PC-9 (cell line): Measurements from ENCODE around the gene EDA2R. TPM values are rescaled to one million over a fixed set of nuclear protein-coding genes. Genes with fewer than 3 reads are reported as not detected.

Experiments
- BruUV-seq: library from RNA; stranded (reverse); fragments of 400-500 nt; replicated peaks from 2 replicates; lab custom pipeline; 2021; lab: Mats Ljungman, UMichigan
- CTCF ChIA-PET: fragments of 300-600 bp; sonication (Branson Sonifier 250); formaldehyde crosslinking; loops from one replicate; lab custom pipeline; 2022; ENCODE audit warnings: antibody characterized with exemption; lab: Charles Lee
- POLR2A ChIA-PET: fragments of 300-600 bp; sonication (Branson Sonifier 250); formaldehyde crosslinking; loops from one replicate; lab custom pipeline; 2022; ENCODE audit warnings: antibody characterized with exemption; ENCODE audit not compliant: unreplicated experiment; lab: Charles Lee
- DNase-seq, 2 experiments: peaks; one replicate each; pipeline versions ENCODE4 v3.0.0 to v3.0.0-alpha.2; 2015 to 2022; ENCODE audit warnings: mixed read lengths in 1 of 2
- H2AFZ ChIP-seq: fragments of 200-600 bp; sonication (generic); 2 replicates; pipeline ENCODE4 v1.8.1; 2017; ENCODE audit warnings: antibody characterized with exemption
- H3F3A ChIP-seq: fragments of 200-600 bp; sonication (generic); 2 replicates; pipeline ENCODE4 v1.8.1; 2017; ENCODE audit warnings: antibody characterized with exemption, mild to moderate bottlenecking, low read depth; ENCODE audit not compliant: insufficient read depth
- H3K27ac ChIP-seq: fragments of 200-600 bp; sonication (generic); 2 replicates; pipeline ENCODE4 v1.6.1; 2016; ENCODE audit warnings: mixed run types
- H3K27me3 ChIP-seq: fragments of 200-600 bp; sonication (generic); 2 replicates; pipeline ENCODE4 v1.6.1; 2016; ENCODE audit warnings: low read depth, mixed run types; ENCODE audit not compliant: insufficient read depth
- H3K36me3 ChIP-seq: fragments of 200-600 bp; sonication (generic); 2 replicates; pipeline ENCODE4 v1.6.1; 2016; ENCODE audit warnings: low read depth, mixed run types
- H3K4me1 ChIP-seq: fragments of 200-600 bp; sonication (generic); replicated peaks from 2 replicates; pipeline ENCODE4 v1.6.1; 2016; ENCODE audit warnings: mixed run types; ENCODE audit not compliant: insufficient read depth
- H3K4me2 ChIP-seq: fragments of 200-600 bp; sonication (generic); 2 replicates; pipeline ENCODE4 v1.6.1; 2017; ENCODE audit warnings: mixed run types
- H3K4me3 ChIP-seq: fragments of 200-600 bp; sonication (generic); 2 replicates; pipeline ENCODE4 v1.6.1; 2016; ENCODE audit warnings: mixed run types
- H3K79me2 ChIP-seq: fragments of 200-600 bp; sonication (generic); 2 replicates; pipeline ENCODE4 v1.6.1; 2017; ENCODE audit warnings: low read depth, mixed run types
- H3K9me2 ChIP-seq: fragments of 200-600 bp; sonication (generic); 2 replicates; pipeline ENCODE4 v1.8.1; 2017; ENCODE audit warnings: mild to moderate bottlenecking; ENCODE audit not compliant: insufficient read depth
- H3K9me3 ChIP-seq: fragments of 200-600 bp; sonication (generic); 2 replicates; pipeline ENCODE4 v1.8.1; 2016; ENCODE audit warnings: low read depth; ENCODE audit not compliant: insufficient read depth
- H4K20me1 ChIP-seq: fragments of 200-600 bp; sonication (generic); 2 replicates; pipeline ENCODE4 v1.8.1; 2017; ENCODE audit not compliant: insufficient read depth
- CTCF ChIP-seq: fragments of 200-600 bp; sonication (generic); conservative IDR thresholded peaks from 2 replicates; pipeline ENCODE4 v1.6.1; 2017; ENCODE audit warnings: mixed run types, antibody characterized with exemption, mild to moderate bottlenecking, moderate library complexity
- EZH2 ChIP-seq: fragments of 200-600 bp; sonication (generic); IDR thresholded peaks from 2 replicates; pipeline ENCODE4 v1.8.0; 2017; ENCODE audit warnings: antibody characterized with exemption, low read depth
- intact Hi-C: fragments of 100-400 bp; cut with micrococcal nuclease; formaldehyde crosslinking; loops from one replicate; pipeline ENCODE4 v1.10.0; 2022; ENCODE audit not compliant: unreplicated experiment
- total RNA-seq: library from RNA; stranded (reverse); gene quantifications from 2 replicates; pipeline ENCODE4 v1.2.3, GENCODE V29; 2021

Gene EDA2R
- total RNA-seq, 1 experiment from 2014 or later, result not detected

- DNase-seq, result no peak
- no peak overlapping the region for H3K4me2 ChIP-seq
- POLR2A ChIA-PET, result no interaction called here
- no peak overlapping the region for H3K4me3 ChIP-seq
- H3K4me1 ChIP-seq, result no peaks in the 10 kb centered on the region
- H3K36me3 ChIP-seq, result no peaks in the 10 kb centered on the region
- H3K9me3 ChIP-seq, result no peaks in the 10 kb centered on the region
- no peaks in the 10 kb centered on the region for H3K9me2 ChIP-seq
- H3K27ac ChIP-seq, result no peak overlapping the region
- TF ChIP-seq CTCF (no peak), EZH2 (no peak)
- H2AFZ ChIP-seq, result no peak overlapping the region
- BruUV-seq, result no TSS peak
- no peaks in the 10 kb centered on the region for H4K20me1 ChIP-seq
- no peaks in the 10 kb centered on the region for H3K27me3 ChIP-seq
- CTCF ChIA-PET, result no interaction called here
- no peaks in the 10 kb centered on the region for H3K79me2 ChIP-seq
- intact Hi-C loops, result no loop called here
- no peaks in the 10 kb centered on the region for H3F3A ChIP-seq
These were observed 91.0 kb downstream of the EDA2R start for GRCh38 chrX:66547847-66548369.
